ENCODE data around the gene PRMT1.
A peak's percentile ranks its signal among the peaks of the same experiment; 100 is the strongest.

Gene PRMT1

GRCh38 chr19:49683814-49684250 lies 6.8 kb downstream of the PRMT1 start:
- Histone ChIP-seq H3K9ac (no peak overlapping the region), H3K9me3 (ENCODE audit: control insufficient read depth, low read length) (no peaks in the 10 kb centered on the region), H3K79me2 (peaks cover 18% of the 10 kb centered on the region), H3K27me3 (ENCODE audit: control insufficient read depth, insufficient read depth, low read length) (no peaks in the 10 kb centered on the region), H3K27ac (no peak overlapping the region), H2AFZ (no peak overlapping the region), H3K4me3 (ENCODE audit: low read depth, low read length) (no peak overlapping the region), H3K36me3 (ENCODE audit: control insufficient read depth, insufficient read depth, low read length) (no peaks in the 10 kb centered on the region), H3K4me1 (peaks cover 18% of the 10 kb centered on the region), H3K4me2 (ENCODE audit: low read length) (no peak overlapping the region)
- no peak for TF ChIP-seq CTCF (IDR thresholded peaks at IDR 0.05)

- H3K4me2 ChIP-seq (ENCODE audit: low read length): no peak overlapping the region
- H3K36me3 ChIP-seq (ENCODE audit: control insufficient read depth, insufficient read depth, low read length): no peaks in the 10 kb centered on the region
- H3K4me3 ChIP-seq (ENCODE audit: low read depth, low read length): no peak overlapping the region
- peaks cover 18% of the 10 kb centered on the region for H3K79me2 ChIP-seq
- no peak overlapping the region for H3K27ac ChIP-seq
- H3K9ac ChIP-seq: no peak overlapping the region
- peak; percentile 45 for TF ChIP-seq CTCF (IDR thresholded peaks at IDR 0.05)
- no peaks in the 10 kb centered on the region for H3K27me3 ChIP-seq (ENCODE audit: control insufficient read depth, insufficient read depth, low read length)
- H3K4me1 ChIP-seq: peaks cover 12% of the 10 kb centered on the region
- no peaks in the 10 kb centered on the region for H3K9me3 ChIP-seq (ENCODE audit: control insufficient read depth, low read length)
- no peak overlapping the region for H2AFZ ChIP-seq
Observed at GRCh38 chr19:49684251-49684982, 7.3 kb downstream of the PRMT1 start.

- Histone ChIP-seq H3K4me2 (ENCODE audit: low read length) (no peak overlapping the region), H3K27me3 (ENCODE audit: control insufficient read depth, insufficient read depth, low read length) (no peaks in the 10 kb centered on the region), H3K9me3 (ENCODE audit: control insufficient read depth, low read length) (no peaks in the 10 kb centered on the region), H3K9ac (no peak overlapping the region), H3K4me3 (ENCODE audit: low read depth, low read length) (no peak overlapping the region), H3K4me1 (peaks cover 6% of the 10 kb centered on the region), H3K27ac (no peak overlapping the region), H3K36me3 (ENCODE audit: control insufficient read depth, insufficient read depth, low read length) (no peaks in the 10 kb centered on the region), H3K79me2 (peaks cover 16% of the 10 kb centered on the region), H2AFZ (no peak overlapping the region)
- TF ChIP-seq CTCF (IDR thresholded peaks at IDR 0.05): no peak
Observed at GRCh38 chr19:49684983-49685553, 8.0 kb downstream of the PRMT1 start.

- H2AFZ ChIP-seq: no peak overlapping the region
- no peak overlapping the region for H3K4me2 ChIP-seq (ENCODE audit: low read length)
- H3K9me3 ChIP-seq (ENCODE audit: control insufficient read depth, low read length): no peaks in the 10 kb centered on the region
- no peak for TF ChIP-seq CTCF (IDR thresholded peaks at IDR 0.05)
- no peak overlapping the region for H3K4me3 ChIP-seq (ENCODE audit: low read depth, low read length)
- peaks cover 2% of the 10 kb centered on the region for H3K4me1 ChIP-seq
- no peaks in the 10 kb centered on the region for H3K27me3 ChIP-seq (ENCODE audit: control insufficient read depth, insufficient read depth, low read length)
- no peaks in the 10 kb centered on the region for H3K36me3 ChIP-seq (ENCODE audit: control insufficient read depth, insufficient read depth, low read length)
- H3K9ac ChIP-seq: no peak overlapping the region
- H3K27ac ChIP-seq: no peak overlapping the region
- peaks cover 9% of the 10 kb centered on the region for H3K79me2 ChIP-seq
Observed at GRCh38 chr19:49685845-49686332, 8.8 kb downstream of the PRMT1 start.
